HL-60 (cell line): ENCODE results near the gene ETF1.

Experiments
- DNase-seq, 2 experiments: peaks; one replicate each; pipeline ENCODE4 v3.0.0-alpha.2; 2010 to 2020; ENCODE audit warnings: low read depth in 1 of 2, low spot score in 1 of 2
- H3K27ac ChIP-seq: fragments of 250-450 bp; sonication (Bioruptor Pico); replicated peaks from 2 replicates; pipeline ENCODE4 v1.5.1; 2020; ENCODE audit warnings: mild to moderate bottlenecking, moderate library complexity
- H3K27me3 ChIP-seq: fragments of 250-450 bp; sonication (Bioruptor Pico); 2 replicates; pipeline ENCODE4 v1.5.1; 2021; ENCODE audit warnings: mild to moderate bottlenecking, moderate library complexity; ENCODE audit not compliant: insufficient read depth, poor library complexity, severe bottlenecking
- H3K4me3 ChIP-seq: replicated peaks from 2 replicates; pipeline ENCODE4 v1.5.1; 2011; ENCODE audit warnings: mild to moderate bottlenecking, control low read depth, low read length; ENCODE audit not compliant: insufficient read depth
- CTCF ChIP-seq: IDR thresholded peaks from one replicate; pipeline ENCODE4 v1.5.1; 2011; ENCODE audit warnings: low read length, control low read depth, inconsistent platforms; ENCODE audit not compliant: insufficient read depth
- GABPA ChIP-seq: IDR thresholded peaks from 2 replicates; pipeline ENCODE4 v1.6.1; 2012; ENCODE audit warnings: low read depth
- POLR2AphosphoS5 ChIP-seq: IDR thresholded peaks from 2 replicates; pipeline ENCODE4 v1.6.1; 2012; ENCODE audit warnings: low read depth
- REST ChIP-seq: IDR thresholded peaks from 2 replicates; pipeline ENCODE4 v1.6.1; 2012; ENCODE audit warnings: low read depth; ENCODE audit not compliant: insufficient replicate concordance
- SPI1 ChIP-seq: IDR thresholded peaks from 2 replicates; pipeline ENCODE4 v1.6.1; 2012; ENCODE audit warnings: low read depth, mild to moderate bottlenecking, borderline replicate concordance

Gene ETF1

GRCh38 chr5:138583984-138584637 lies 41.1 kb upstream of the ETF1 start:
- Histone ChIP-seq H3K27ac (no peak overlapping the region), H3K27me3 (no peaks in the 10 kb centered on the region), H3K4me3 (no peak overlapping the region)
- TF ChIP-seq REST (no peak), POLR2AphosphoS5 (no peak), GABPA (no peak), SPI1 (no peak), CTCF (no peak)
- DNase-seq = no peak

- Histone ChIP-seq H3K4me3 (no peak overlapping the region), H3K27me3 (no peaks in the 10 kb centered on the region), H3K27ac (no peak overlapping the region)
- TF ChIP-seq POLR2AphosphoS5 (no peak), REST (no peak), CTCF (no peak), SPI1 (no peak), GABPA (no peak)
- DNase-seq = no peak
These were observed 39.9 kb upstream of the ETF1 start for GRCh38 chr5:138582959-138583358.

GRCh38 chr5:138580777-138581176 lies 37.7 kb upstream of the ETF1 start:
- no peak overlapping the region for H3K27ac ChIP-seq
- TF ChIP-seq POLR2AphosphoS5 (no peak), REST (no peak), GABPA (no peak), SPI1 (no peak), CTCF (no peak)
- H3K4me3 ChIP-seq = no peak overlapping the region
- H3K27me3 ChIP-seq = no peaks in the 10 kb centered on the region
- no peak for DNase-seq
